ENCODE measurements around the gene CTXND1. TPM values are rescaled to one million over a fixed set of nuclear protein-coding genes. Genes with fewer than 3 reads are reported as not detected.

CTXND1 gene
- total RNA-seq, 1 experiment from 2014 or later = not detected

DNA sequence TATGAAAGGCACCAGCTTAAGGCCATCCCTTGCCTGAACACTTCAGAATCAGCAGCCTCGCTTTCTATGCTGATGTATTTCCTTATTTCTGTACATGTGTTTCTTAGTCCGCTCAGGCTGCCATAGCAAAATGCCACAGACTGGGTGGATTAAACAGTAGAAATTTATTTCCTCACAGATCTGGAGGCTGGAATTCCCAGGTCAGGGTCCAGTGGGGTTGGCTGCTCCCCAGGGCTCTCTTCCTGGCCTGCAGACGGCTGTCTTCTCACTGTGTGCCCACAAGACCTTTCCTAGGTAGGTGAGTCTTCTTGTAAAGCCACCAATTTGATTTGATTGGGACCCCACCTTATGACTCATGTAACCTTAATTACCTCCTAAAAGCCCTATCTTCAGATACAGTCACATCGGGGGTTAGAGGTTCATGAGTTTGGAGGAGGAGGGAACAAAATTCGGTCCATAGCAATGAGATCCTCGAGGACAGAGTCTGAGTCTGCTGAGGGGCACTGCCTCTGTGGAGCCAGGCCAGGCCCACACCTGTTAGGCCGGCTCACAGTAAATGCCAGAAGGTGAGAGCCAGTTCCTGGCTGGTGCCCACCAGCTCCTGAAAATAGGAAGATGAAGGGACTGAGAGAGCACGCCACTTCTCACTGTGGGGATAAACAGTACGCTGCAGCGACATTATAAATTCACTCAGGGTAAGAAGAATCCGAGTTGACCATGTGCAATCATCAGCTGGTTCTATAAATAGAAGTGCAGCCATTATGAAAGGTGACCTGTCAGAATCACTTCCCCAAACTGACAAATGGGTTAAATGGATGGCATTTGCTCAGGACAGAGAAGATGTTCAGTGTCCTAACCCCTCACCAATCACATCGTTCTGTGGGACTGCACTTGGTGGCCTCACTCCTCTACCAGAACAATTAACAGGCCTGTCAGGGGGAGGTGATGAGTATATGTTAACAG, 41.1 kb downstream of the CTXND1 start:
- no peak for DNase-seq (ENCODE audit: low read depth)

- no peak for DNase-seq (ENCODE audit: low read depth)
These were observed 43.0 kb downstream of the CTXND1 start for GRCh38 chr15:80208758-80209734.

DNA sequence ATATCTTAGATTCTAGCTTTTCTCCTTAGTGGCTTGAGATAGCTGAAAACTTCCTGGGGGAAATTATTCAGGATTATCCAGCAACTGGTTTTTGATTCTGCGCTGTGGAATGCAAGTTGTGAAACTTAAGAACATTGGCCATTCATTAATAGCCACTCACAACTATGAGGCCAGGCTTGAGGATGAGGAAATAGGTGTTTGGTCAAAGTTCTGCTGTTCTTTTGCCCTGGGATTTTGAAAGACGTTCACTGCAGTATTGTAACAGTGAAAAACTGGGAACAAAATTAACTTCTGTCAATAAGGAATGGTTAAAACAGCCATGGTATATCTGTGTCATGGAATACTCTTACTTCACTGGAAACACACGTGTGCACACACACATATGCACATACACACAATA, 44.1 kb downstream of the CTXND1 start:
- peak; percentile 6 for DNase-seq (ENCODE audit: low read depth)

GRCh38 chr15:80204231-80204630, 47.8 kb downstream of the CTXND1 start:
- DNase-seq (ENCODE audit: low read depth) = no peak

DNA sequence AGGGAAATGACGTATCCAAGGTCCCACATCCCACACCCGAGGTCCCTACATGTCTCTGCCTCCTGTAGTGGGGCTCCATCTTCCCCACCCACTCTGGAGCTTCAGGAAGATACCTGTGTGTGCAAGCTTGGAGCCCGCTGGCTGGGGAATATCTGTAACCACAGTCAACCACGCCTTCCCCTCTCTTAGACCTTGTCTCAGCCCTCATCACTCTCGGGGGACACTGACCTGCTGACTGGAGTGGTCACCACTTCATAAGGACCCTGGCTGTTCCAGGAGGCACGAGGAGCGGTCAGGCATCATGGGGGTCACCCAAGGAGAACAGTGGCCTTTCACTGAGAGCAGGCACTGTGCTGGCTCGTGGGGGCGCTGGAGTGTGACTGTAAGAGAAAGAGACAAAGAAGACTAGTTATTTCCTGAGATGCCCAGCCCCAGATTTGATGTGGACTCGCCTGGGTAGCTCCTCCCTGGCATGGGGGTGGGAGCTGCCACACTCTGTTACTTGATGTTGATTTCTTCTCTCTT, 48.6 kb downstream of the CTXND1 start:
- DNase-seq (ENCODE audit: low read depth) = no peak

GRCh38 chr15:80202641-80203360, 49.2 kb downstream of the CTXND1 start:
- no peak for DNase-seq (ENCODE audit: low read depth)

DNA sequence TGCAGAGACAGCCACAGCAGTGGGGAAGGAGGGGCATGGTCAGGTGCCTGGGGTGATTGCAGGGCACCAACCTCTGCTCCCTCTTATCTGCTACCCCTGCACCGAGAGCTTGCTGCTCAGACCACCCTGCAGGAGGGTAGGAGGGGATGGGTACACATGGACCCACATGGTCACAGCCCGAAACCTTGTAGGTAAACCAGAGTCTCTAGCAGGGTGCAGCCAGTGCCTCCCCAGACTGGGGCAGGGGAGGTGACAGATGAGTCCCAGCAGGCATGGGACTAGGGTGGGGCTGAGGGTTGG, 50.0 kb downstream of the CTXND1 start:
- no peak for DNase-seq (ENCODE audit: low read depth)

DNA sequence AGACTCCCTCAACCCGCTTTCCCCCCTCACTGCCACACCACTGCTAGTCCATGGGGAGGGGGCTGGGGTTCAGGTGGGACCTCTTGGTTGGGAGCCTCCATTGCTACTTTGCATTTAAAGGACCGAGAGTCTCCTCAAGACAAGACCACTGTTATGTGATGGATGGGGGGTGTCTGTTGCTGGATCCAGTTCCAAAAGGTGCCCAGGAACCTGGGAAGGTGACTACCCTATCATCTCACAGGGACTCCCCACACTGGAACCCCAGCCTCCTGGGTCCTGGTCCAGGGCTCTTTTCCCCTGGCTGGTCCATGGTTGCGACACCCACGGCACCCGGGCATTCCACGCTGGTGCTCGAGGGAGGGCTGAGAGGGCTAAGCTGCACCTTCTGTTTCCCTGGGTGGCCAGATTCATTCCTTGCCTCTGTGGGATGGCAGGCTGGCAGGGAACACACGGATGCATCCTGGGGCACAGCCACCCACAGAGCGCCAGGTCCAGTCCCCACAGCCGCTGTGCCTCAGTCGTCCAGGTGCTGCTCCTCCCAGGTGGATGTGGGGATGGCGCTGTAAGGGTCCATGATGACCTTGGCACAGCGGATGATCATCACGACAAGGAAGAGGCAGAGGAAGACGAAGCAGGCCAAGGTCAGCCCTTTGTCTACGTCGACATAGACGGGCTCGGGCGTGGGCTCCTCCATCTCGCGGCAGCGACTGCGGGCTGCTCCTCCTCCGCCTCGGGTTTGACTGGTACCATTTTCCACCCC, 50.6 kb downstream of the CTXND1 start:
- no peak for DNase-seq (ENCODE audit: low read depth)

- DNase-seq (ENCODE audit: low read depth) = no peak
These were observed 52.1 kb downstream of the CTXND1 start for GRCh38 chr15:80199869-80200268.

GRCh38 chr15:80199366-80199765, 52.6 kb downstream of the CTXND1 start:
- DNase-seq (ENCODE audit: low read depth) = no peak

GRCh38 chr15:80194914-80195313, 57.1 kb downstream of the CTXND1 start:
- DNase-seq (ENCODE audit: low read depth) = no peak

DNA sequence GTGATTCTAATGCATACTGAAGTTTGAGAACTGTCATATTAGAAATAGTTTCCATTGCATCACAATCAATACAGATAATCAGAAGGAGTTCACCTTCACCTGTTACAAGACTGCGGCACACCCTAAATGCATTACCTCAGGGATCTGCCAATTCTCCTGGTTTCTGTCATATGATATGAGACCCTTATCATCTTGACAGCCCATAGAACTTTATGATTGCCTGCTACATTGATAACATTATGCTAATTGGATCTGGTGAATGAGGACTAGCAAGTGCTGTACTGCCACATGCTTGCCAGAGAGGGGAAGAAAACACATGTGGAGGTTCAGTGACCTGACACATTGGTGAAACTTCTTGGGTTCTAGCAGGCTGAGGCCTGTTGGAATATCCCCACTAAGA, 57.8 kb downstream of the CTXND1 start:
- DNase-seq (ENCODE audit: low read depth) = no peak

DNA sequence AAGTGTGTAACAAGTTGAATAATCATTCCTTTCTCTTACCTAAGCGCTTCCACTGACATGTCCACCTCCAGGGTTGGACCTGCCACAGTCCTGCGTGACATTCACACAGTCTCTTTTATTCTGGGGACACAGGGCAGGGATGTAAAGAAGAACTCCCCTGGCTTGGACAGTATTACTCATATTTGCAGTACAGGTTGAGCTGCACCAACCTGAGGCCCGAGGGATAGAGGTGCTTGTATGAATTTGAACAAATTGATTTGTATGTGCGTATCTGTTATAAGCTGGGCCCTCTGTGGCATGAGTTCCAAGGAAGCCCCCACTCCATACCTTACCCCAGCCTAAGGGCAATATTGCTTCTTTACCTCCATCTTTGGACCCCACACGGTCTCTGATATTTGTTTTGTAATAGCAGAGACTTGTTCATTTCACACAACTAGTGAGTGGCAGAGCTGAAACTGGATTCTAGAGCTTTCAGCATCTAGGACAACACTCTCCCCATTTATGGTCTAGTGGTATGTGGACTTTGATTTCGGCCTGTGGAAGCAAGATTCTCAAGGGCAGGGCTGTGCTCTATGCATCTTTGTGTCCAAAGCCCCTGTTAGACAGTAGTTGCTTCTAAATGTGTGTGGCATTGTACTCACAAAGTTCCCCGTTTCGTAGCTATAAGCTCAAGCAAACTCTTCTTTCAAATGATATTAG, 60.0 kb downstream of the CTXND1 start:
- DNase-seq (ENCODE audit: low read depth) = no peak

- DNase-seq (ENCODE audit: low read depth) = no peak
These were observed 60.8 kb downstream of the CTXND1 start for GRCh38 chr15:80191198-80191597.

DNA sequence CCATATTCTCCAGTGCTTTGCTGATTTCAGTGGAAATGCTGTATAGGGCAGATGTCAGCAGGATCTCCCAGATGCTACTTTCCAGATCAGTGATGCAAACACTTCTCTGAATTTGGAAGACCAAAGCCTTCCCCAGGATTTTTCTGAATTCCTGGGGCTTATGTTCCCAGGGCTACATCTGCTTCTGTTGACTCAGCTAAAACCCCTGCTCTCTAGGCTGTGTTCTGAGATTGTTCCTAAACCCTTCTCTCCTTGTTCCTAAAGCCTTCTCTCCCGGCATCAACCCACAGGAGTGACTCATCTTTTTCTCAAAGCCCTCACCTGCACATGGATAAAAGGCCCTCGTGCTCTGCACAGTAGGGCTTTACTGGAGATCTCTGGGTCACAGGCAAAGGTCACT, 63.8 kb downstream of the CTXND1 start:
- peak; percentile 32 for DNase-seq (ENCODE audit: low read depth)

GRCh38 chr15:80186597-80186996, 65.4 kb downstream of the CTXND1 start:
- no peak for DNase-seq (ENCODE audit: low read depth)

DNA sequence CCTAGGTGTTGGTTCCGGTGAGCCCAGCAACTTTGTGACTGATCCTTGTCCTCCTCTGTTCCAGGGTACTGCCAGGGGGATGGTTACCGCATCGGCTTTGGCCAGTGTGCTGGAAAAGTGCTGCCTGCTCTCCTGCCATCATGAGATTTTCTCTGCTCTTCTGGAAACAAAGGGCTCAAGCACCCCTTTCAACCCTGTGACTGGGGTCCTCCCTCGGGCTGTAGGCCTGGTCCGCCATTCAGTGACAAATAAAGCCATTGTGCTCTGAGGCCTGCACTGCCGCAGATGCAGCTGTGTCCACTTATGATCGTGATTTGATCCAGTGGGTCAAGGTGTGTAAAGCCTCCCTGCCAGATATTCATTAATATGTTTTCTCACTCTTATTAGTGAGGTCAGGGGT, 65.9 kb downstream of the CTXND1 start:
- no peak for DNase-seq (ENCODE audit: low read depth)

DNA sequence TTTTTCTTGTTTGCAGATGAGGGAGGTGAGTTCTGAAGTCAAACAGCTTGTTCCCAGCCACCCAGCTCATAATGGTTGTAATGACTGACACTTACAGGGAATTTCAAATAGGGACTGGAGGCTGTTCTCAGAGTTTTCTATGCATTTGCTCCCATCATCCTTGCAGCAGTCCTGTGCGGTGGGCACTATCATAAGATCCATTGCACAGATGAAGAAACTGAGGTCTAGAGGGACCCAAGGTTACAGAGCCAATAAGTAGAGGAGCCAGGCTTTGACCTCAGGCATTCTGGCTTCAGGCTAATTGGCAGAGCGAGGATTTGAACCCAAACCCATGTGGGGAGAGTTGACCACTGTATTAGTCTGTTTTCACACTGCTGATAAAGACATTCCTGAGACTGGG, 66.9 kb downstream of the CTXND1 start:
- no peak for DNase-seq (ENCODE audit: low read depth)

DNA sequence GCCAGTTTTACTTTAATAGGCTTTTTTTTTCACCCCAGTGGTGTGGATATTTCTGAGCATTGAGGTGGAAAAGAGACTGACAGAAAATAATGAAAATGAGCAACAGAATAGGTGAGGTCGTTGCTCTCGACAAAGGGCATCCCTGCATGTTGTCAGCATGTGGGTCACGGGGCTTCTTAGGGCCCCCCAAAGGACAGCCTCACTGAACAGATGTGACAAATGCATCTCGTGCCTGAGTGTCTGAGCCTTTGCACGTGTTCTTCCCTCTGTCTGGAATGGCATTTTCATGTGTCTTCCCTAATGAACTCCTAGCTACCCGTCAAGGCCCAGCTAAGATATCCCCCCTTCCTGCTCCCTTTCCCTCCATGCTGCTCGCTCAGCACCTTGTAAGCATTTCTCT, 67.5 kb downstream of the CTXND1 start:
- no peak for DNase-seq (ENCODE audit: low read depth)

- DNase-seq (ENCODE audit: low read depth) = peak; percentile 89
These were observed 68.1 kb downstream of the CTXND1 start for GRCh38 chr15:80183886-80184285.

All from LHCN-M2 (cell line).